Upper lobe of left lung (tissue), 4 donors: ENCODE data around the gene BTBD9.

Experiments used
- POLR2A ChIP-seq, 4 donors: fragments of 450-650 bp; IDR thresholded peaks; one replicate each; pipeline ENCODE4 v1.5.1; 2016 to 2017; ENCODE audit warnings: antibody characterized with exemption in 4 of 4, mild to moderate bottlenecking in 2 of 4
- POLR2AphosphoS5 ChIP-seq, 2 donors: sonication (generic); formaldehyde crosslinking; IDR thresholded peaks; one replicate each; pipeline ENCODE4 v1.5.1; 2017; ENCODE audit warnings: antibody characterized with exemption in 2 of 2
- TF ChIP-seq, protein P1 (sequence below), 6 experiments: fragments of 450-650 bp in 4 of 6; fragments of 200-600 bp in 2 of 6; sonication (generic) in 2 of 6; IDR thresholded peaks; one replicate each; pipeline ENCODE4 v1.5.1; 2016 to 2019; ENCODE audit warnings: antibody characterized with exemption in 6 of 6

DNA sequence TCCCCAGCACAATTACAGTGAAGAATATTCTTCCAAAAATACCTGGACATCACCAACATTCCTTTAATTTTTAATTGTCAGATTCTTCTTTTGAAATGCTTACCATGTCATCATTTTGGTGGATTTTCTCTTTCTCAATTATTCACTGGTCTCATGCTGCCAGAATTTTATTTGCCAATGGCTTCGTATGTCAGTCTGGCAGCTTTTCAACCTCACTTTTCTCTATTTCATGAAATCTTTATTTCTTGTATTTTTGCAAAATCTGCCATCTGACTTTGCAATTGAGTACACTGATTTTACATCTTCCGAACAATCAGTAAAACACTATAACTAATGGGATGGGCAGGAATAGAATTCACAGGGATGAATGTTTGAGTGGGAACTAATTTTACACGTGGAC lies 84.1 kb downstream of the BTBD9 start:
- no peak for TF ChIP-seq POLR2AphosphoS5 (IDR thresholded peaks at IDR 0.05)
- TF ChIP-seq, protein P1, sequence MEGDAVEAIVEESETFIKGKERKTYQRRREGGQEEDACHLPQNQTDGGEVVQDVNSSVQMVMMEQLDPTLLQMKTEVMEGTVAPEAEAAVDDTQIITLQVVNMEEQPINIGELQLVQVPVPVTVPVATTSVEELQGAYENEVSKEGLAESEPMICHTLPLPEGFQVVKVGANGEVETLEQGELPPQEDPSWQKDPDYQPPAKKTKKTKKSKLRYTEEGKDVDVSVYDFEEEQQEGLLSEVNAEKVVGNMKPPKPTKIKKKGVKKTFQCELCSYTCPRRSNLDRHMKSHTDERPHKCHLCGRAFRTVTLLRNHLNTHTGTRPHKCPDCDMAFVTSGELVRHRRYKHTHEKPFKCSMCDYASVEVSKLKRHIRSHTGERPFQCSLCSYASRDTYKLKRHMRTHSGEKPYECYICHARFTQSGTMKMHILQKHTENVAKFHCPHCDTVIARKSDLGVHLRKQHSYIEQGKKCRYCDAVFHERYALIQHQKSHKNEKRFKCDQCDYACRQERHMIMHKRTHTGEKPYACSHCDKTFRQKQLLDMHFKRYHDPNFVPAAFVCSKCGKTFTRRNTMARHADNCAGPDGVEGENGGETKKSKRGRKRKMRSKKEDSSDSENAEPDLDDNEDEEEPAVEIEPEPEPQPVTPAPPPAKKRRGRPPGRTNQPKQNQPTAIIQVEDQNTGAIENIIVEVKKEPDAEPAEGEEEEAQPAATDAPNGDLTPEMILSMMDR (IDR thresholded peaks at IDR 0.05), result no peak
- TF ChIP-seq POLR2A (IDR thresholded peaks at IDR 0.05), result no peak
